ENCODE data around the gene TMEM150C.

Gene TMEM150C

DNA sequence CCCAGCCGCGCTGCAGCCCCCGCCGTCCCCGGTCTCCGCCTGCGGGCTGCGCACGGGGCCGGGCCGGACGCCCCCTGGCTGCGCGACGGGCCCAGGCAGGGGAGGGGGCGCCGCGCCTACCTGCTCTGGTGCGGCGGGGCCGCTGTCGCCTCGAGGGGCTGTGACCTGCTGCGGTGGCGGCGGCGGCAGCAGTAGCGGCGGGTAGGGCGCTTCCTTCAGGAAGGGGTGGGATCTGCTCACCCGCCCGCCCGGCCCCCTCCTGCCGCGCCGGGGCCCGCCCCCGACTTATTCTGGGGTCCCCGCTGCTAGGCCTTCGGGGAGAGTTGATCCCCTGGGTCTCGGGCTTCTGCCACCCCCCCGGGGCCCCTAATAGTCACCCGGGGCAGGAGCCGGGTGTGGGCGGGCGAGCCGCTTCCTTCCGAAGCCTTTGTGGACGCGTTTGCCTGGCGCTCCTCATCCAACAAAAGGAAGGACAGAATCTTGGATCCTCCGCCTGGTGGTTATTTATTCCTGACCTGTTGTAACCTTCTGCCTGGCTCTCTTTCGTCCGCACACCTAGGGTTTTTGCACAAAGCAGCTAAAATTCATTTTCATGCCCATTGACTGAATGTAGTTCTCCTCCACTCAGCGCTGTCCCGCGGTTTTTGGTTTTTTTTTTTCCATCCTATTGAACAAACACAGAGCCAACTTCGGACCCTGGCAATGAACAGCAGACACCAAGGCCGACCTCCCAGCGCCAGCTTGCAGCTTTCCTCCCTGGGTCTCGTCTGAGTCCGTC, at the start of gene TMEM150C:
TMEM150C (minus strand) TSS at position 203 of the 778 bp plus-strand sequence. CDS start 57,331 bp downstream, outside the sequence.
- no peak for DNase-seq (ENCODE audit: low read depth)

DNA sequence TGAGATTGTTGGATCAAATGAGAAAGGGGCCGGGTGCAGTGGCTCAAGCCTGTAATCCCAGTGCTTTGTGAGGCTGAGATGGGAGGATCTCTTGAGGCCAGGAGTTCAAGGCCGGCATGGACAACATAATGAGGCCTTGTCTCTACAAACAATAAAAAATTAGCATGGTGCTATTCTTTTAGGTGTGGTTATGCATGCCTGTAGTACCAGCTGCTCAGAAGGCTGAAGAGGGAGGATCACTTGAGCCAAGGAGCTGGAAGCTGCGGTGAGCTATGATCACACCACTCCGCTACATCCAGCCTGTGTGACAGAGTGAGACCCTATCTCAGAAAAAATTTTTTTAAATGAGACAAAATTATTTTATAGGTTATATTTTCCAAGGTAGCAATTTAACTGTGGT, 49.7 kb upstream of the TMEM150C start:
- no peak for DNase-seq (ENCODE audit: low read depth)

DNA sequence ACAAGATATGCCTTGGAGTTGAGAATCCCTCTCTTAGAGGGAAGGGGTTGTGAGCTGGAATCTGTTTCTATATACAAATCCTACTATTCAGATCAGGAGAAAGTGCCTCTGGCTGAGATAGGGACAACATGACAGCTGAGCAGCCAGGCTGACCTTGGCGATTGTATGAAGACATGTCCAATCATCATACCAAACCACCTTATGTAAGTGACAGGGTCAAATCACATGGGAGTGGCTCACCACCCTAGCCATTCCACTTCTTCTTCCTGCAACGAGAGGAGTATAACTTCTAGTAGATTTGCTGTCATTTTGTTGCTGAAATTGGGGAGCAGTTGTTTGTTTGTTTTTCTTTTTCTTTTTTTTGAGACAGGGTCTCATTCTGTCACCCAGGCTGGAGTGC, 48.3 kb upstream of the TMEM150C start:
- DNase-seq (ENCODE audit: low read depth): no peak

DNA sequence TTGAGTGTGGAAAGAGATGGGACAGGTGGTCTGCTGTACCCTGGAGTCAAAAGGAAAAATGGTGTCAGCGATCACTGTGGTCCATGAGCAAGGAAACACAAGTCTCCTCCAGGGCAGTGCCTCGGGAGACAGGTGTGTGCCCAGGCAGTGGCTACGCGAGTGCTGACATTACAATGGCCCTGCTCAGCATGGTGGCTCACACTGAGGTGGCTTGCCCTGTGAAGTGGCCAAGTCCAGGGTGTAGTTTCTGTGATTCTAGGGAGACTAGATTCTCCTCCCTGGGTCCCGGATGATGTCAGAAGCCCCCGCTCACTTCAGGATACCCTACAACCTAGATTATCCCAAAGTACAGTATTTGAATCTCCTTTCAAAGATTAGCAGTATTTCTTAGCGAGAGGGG, 44.8 kb upstream of the TMEM150C start:
- DNase-seq (ENCODE audit: low read depth): no peak

DNA sequence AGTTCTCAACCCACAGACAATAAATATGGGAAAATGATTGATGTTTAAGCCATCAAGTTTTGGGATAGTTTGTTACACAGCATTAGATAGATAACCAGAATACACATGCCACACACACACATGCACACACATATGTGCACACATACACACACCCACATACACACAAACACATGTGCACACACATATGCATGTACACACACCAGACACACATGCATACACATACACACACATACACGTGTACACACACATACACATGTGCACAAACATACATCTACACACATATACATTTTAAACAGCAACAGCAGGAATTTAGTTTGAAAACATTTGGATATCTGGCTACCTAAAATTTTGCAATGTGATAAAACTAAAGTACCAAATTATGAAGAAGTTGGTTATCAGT, 42.7 kb upstream of the TMEM150C start:
- no peak for DNase-seq (ENCODE audit: low read depth)

GRCh38 chr4:82601242-82602015, 39.6 kb upstream of the TMEM150C start:
- no peak for DNase-seq (ENCODE audit: low read depth)

DNA sequence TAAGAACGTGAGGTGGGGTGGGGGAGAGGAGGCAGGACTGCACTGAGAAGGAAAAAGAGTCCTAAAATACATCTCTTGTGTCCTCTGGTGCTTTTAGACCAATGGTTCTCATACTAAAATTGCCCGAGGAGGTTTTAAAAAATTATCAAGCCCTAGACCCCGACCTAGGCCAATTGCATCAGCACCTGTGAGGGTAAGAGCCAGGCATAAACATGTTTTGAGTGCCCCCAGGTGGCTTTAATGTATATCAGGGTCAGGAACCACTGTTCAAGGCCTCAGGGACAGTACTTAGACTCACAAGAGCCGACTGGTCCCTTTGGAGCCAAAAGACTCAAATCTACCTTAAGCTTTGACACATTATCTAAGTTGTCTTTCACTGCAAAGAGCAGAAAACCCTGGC, 37.5 kb upstream of the TMEM150C start:
- no peak for DNase-seq (ENCODE audit: low read depth)

- no peak for DNase-seq (ENCODE audit: low read depth)
Measured at GRCh38 chr4:82594456-82594855, 32.7 kb upstream of the TMEM150C start.

GRCh38 chr4:82593411-82593810, 31.6 kb upstream of the TMEM150C start:
- no peak for DNase-seq (ENCODE audit: low read depth)

GRCh38 chr4:82592639-82593038, 30.9 kb upstream of the TMEM150C start:
- no peak for DNase-seq (ENCODE audit: low read depth)

GRCh38 chr4:82591592-82591991, 29.8 kb upstream of the TMEM150C start:
- no peak for DNase-seq (ENCODE audit: low read depth)

GRCh38 chr4:82589756-82590155, 28.0 kb upstream of the TMEM150C start:
- no peak for DNase-seq (ENCODE audit: low read depth)

- DNase-seq (ENCODE audit: low read depth): no peak
Measured at GRCh38 chr4:82588771-82589270, 27.0 kb upstream of the TMEM150C start.

DNA sequence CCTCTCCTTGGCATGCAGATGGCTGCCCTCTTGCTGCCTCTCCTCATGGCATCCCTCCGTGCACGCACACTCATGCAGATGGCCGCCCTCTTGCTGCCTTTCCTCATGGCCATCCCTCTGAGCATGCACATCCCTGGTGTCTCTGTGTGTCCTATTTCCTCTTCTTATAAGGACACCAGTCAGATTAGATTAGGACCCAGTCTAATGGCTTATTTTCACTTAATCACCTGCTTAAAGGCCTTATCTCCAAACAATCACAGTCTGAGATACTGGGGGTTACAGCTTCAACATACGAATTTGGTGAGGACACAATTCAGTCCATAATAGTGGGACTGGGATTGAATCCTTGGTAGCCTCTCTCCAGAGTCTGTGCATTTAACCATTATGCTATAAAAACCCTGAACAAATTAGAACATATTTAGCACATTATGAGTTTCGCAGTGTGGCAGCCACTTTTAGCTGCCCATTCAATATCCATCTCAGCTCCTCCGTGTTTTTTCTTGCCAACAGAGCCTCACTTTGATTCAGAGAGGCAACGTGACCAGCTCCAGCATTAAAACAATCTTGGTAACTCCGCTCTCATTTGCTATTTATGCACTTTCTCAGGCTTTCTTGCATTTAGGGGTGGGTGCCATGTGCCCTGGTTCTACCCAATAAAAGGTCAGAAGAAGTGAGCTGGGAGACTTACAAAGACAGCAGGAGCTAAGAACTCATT, 26.2 kb upstream of the TMEM150C start:
- DNase-seq (ENCODE audit: low read depth): no peak

GRCh38 chr4:82585690-82586435, 24.1 kb upstream of the TMEM150C start:
- no peak for DNase-seq (ENCODE audit: low read depth)

GRCh38 chr4:82584931-82585330, 23.1 kb upstream of the TMEM150C start:
- no peak for DNase-seq (ENCODE audit: low read depth)

- no peak for DNase-seq (ENCODE audit: low read depth)
Measured at GRCh38 chr4:82583897-82584587, 22.3 kb upstream of the TMEM150C start.

- DNase-seq (ENCODE audit: low read depth): no peak
Measured at GRCh38 chr4:82579932-82580331, 18.1 kb upstream of the TMEM150C start.

DNA sequence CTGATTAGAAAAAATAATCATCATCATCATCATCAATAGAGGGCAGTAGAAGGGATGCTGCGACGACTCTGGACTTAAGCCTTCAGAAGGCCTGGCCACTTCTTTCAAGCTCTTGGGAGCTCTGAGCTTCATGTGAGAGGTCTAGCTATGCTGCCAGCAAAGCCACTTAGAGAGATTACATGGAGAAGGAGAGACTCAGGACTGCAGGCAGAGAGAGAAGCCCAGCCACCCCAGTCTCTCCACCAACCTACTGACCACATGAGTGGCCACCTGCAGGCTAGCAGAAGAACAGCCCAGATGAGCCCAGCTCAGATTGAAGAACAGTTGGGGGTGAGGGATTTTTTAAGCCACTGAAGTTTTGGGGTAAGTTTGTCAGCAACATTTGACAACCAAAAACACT, 17.1 kb upstream of the TMEM150C start:
- no peak for DNase-seq (ENCODE audit: low read depth)

GRCh38 chr4:82577451-82577850, 15.7 kb upstream of the TMEM150C start:
- DNase-seq (ENCODE audit: low read depth): no peak

GRCh38 chr4:82569727-82570126, 7.9 kb upstream of the TMEM150C start:
- DNase-seq (ENCODE audit: low read depth): no peak

All from activated T-cell treated with anti-CD3 and anti-CD28 coated beads for 1 hour (primary cell).